DND-41 (cell line): ENCODE data around the gene LEMD2.

ENCODE experiments used
- CTCF ChIP-seq: IDR thresholded peaks from 2 replicates; pipeline ENCODE4 v1.5.1; 2012; ENCODE audit warnings: borderline replicate concordance, low read length, moderate library complexity, mild to moderate bottlenecking; ENCODE audit not compliant: poor library complexity, severe bottlenecking; ENCODE audit errors: extremely low read depth
- EZH2 ChIP-seq: IDR thresholded peaks from 3 replicates; pipeline ENCODE4 v1.6.1; 2012; ENCODE audit warnings: borderline replicate concordance, low read depth, mild to moderate bottlenecking, moderate library complexity, low read length, inconsistent platforms; ENCODE audit not compliant: severe bottlenecking

- no peak for TF ChIP-seq EZH2
- TF ChIP-seq CTCF, result no peak
These were observed 593 bp upstream of the LEMD2 start for GRCh38 chr6:33789550-33789895.
